ENCODE measurements around the gene SLC7A5.

DNA sequence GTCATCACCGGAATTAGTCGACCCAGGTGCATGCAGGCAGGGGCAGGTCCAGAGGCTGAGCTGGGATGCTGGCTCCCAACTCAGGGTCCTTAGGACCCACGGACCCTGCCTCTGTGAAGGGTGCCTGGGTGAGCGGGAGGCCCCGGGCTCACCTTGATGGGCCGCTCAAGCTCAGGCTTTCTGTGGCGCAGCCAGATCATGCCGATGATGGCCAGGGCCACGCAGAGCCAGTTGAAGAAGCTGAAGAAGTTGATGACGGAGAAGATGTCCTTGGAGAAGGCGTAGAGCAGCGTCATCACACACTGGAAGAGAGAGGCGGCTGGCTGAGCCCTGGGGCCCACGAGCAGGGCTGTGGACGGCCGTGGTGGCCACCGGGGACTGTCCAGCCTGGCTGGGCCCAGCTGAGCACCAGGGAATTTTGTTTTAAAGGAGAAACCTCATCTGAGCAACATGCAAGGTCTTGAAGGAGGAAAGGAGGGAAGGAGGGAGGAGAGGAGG lies 32.9 kb downstream of the SLC7A5 start:
- TF ChIP-seq, protein P1, sequence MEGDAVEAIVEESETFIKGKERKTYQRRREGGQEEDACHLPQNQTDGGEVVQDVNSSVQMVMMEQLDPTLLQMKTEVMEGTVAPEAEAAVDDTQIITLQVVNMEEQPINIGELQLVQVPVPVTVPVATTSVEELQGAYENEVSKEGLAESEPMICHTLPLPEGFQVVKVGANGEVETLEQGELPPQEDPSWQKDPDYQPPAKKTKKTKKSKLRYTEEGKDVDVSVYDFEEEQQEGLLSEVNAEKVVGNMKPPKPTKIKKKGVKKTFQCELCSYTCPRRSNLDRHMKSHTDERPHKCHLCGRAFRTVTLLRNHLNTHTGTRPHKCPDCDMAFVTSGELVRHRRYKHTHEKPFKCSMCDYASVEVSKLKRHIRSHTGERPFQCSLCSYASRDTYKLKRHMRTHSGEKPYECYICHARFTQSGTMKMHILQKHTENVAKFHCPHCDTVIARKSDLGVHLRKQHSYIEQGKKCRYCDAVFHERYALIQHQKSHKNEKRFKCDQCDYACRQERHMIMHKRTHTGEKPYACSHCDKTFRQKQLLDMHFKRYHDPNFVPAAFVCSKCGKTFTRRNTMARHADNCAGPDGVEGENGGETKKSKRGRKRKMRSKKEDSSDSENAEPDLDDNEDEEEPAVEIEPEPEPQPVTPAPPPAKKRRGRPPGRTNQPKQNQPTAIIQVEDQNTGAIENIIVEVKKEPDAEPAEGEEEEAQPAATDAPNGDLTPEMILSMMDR (IDR thresholded peaks at IDR 0.05), result no peak
- TF ChIP-seq POLR2A (IDR thresholded peaks at IDR 0.05), result no peak
- TF ChIP-seq POLR2AphosphoS5 (IDR thresholded peaks at IDR 0.05), result no peak
- no peak for TF ChIP-seq EP300 (IDR thresholded peaks at IDR 0.05; ENCODE audit: low read depth)

Data from transverse colon (tissue), 4 donors.